Parathyroid adenoma (tissue), 2 donors: ENCODE data around the gene PRMT7.

ENCODE experiments used
- H2AFZ ChIP-seq: fragments of 300-600 bp; sonication (generic); one replicate; pipeline ENCODE4 v1.7.0; 2017; ENCODE audit warnings: antibody characterized with exemption, mild to moderate bottlenecking
- H3K27ac ChIP-seq: fragments of 300-600 bp; sonication (generic); one replicate; pipeline ENCODE4 v1.7.0; 2017
- H3K27me3 ChIP-seq: fragments of 300-600 bp; sonication (generic); one replicate; pipeline ENCODE4 v1.7.0; 2017; ENCODE audit warnings: low read length; ENCODE audit not compliant: control insufficient read depth, insufficient read depth
- H3K36me3 ChIP-seq: fragments of 300-600 bp; sonication (generic); one replicate; pipeline ENCODE4 v1.7.0; 2017; ENCODE audit warnings: low read length; ENCODE audit not compliant: control insufficient read depth, insufficient read depth
- H3K4me1 ChIP-seq: fragments of 300-600 bp; sonication (generic); one replicate; pipeline ENCODE4 v1.7.0; 2017; ENCODE audit warnings: control low read depth
- H3K4me2 ChIP-seq: fragments of 300-600 bp; sonication (generic); one replicate; pipeline ENCODE4 v1.7.0; 2017; ENCODE audit warnings: low read length
- H3K4me3 ChIP-seq: fragments of 300-600 bp; sonication (generic); one replicate; pipeline ENCODE4 v1.7.0; 2017; ENCODE audit warnings: low read depth, low read length
- H3K79me2 ChIP-seq: fragments of 300-600 bp; sonication (generic); one replicate; pipeline ENCODE4 v1.7.0; 2017; ENCODE audit warnings: control low read depth
- H3K9ac ChIP-seq: fragments of 300-600 bp; sonication (generic); one replicate; pipeline ENCODE4 v1.7.0; 2017; ENCODE audit warnings: mild to moderate bottlenecking
- H3K9me3 ChIP-seq: fragments of 300-600 bp; sonication (generic); one replicate; pipeline ENCODE4 v1.7.0; 2017; ENCODE audit warnings: low read length; ENCODE audit not compliant: control insufficient read depth
- CTCF ChIP-seq: fragments of 300-600 bp; sonication (generic); IDR thresholded peaks from one replicate; pipeline ENCODE4 v1.7.0; 2017; ENCODE audit warnings: antibody characterized with exemption, mild to moderate bottlenecking
- donor health status: primary hyperparathyroidism.

PRMT7 gene

GRCh38 chr16:68299571-68300453 is 11.0 kb upstream of the PRMT7 start:
- Histone ChIP-seq H3K4me3 (no peak overlapping the region), H3K36me3 (no peaks in the 10 kb centered on the region), H2AFZ (no peak overlapping the region), H3K27me3 (no peaks in the 10 kb centered on the region), H3K4me2 (no peak overlapping the region), H3K79me2 (no peaks in the 10 kb centered on the region), H3K4me1 (peaks cover 3% of the 10 kb centered on the region), H3K9me3 (no peaks in the 10 kb centered on the region), H3K9ac (no peak overlapping the region), H3K27ac (no peak overlapping the region)
- no peak for TF ChIP-seq CTCF

DNA sequence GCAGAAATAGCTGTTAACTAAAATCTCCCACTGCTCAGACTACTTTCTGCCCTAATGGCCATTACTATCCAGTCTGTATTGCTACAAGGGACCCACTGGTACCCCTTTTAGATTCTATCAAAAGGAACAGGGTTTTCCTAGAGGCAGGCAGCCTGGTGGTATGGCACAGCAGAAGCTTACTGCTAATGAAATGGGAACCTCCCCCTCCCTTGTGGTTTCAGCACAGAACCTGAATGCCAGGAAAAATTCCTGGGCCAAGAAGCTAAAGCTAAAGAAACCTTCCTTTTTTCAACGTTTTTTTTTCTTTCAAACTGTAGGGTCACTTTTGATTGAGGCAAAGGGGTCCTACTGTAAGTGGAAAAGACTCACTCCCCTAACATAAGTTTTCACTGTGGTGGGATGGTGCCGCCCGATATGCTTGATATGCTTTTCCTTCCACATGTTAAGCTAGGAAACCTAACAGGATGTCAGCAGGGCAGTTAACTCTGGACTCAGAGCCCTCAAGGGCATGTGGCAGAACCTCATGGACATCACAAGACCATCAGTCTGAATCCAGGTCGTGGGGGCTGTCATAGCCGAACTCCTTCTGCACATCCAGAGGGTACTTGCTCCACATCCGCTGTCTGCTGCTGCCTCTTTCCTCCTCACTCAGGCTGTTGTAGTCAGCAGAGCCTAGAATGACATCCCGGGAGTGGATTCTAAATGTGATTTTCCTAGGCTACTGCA is 9.9 kb upstream of the PRMT7 start:
- Histone ChIP-seq H3K9ac (no peak overlapping the region), H3K79me2 (no peaks in the 10 kb centered on the region), H2AFZ (no peak overlapping the region), H3K9me3 (no peaks in the 10 kb centered on the region), H3K27ac (no peak overlapping the region), H3K36me3 (no peaks in the 10 kb centered on the region), H3K4me3 (no peak overlapping the region), H3K27me3 (no peaks in the 10 kb centered on the region), H3K4me2 (no peak overlapping the region), H3K4me1 (peaks cover 3% of the 10 kb centered on the region)
- TF ChIP-seq CTCF = no peak

DNA sequence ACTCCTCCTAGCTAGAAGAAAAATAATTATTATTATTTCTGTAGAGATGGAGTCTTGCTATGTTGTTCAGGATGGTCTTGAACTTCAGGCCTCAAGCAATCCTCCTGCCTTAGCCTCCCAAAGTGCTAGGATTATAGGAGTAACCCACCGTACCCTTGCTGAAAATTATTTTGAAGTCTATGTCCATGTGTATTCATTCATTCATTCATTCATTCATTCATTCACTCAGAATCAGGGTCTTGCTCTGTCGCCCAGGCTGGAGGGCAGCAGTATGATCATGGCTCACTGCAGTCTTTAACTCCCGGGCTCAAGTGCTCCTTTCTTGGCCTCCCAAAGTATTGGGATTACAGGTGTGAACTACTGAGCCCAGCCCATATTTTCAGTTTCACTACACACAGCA is 4.2 kb upstream of the PRMT7 start:
- Histone ChIP-seq H3K27me3 (no peaks in the 10 kb centered on the region), H3K79me2 (peaks cover 11% of the 10 kb centered on the region), H3K9ac (no peak overlapping the region), H2AFZ (no peak overlapping the region), H3K9me3 (no peaks in the 10 kb centered on the region), H3K36me3 (no peaks in the 10 kb centered on the region), H3K4me1 (peaks cover 9% of the 10 kb centered on the region), H3K27ac (no peak overlapping the region), H3K4me2 (no peak overlapping the region), H3K4me3 (no peak overlapping the region)
- TF ChIP-seq CTCF = no peak

DNA sequence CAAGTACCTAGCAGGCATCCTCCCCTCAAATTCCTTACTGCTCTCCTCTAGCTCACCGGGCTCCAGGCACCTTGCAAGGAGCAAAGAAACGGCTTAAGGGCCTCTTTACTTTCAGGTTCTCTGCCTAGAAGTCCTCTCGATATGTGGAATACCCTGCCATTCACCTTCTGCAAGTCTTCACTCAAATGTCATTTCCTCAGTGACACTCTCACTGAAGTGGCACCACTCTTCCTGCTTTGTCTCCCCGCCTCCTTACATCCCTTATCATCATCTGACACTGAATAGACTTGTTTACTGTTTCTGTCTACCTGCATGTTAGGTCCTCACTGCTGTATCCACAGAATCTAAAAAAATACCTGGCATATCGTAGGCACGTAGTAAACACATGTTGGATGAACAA is 1.0 kb upstream of the PRMT7 start:
- peak overlapping the region; percentile 93 for H2AFZ ChIP-seq
- H3K4me2 ChIP-seq = peak overlapping the region; percentile 94
- no peak overlapping the region for H3K27ac ChIP-seq
- no peaks in the 10 kb centered on the region for H3K9me3 ChIP-seq
- no peaks in the 10 kb centered on the region for H3K27me3 ChIP-seq
- no peaks in the 10 kb centered on the region for H3K36me3 ChIP-seq
- no peak overlapping the region for H3K9ac ChIP-seq
- peaks cover 11% of the 10 kb centered on the region for H3K79me2 ChIP-seq
- H3K4me3 ChIP-seq = peak overlapping the region; percentile 85
- TF ChIP-seq CTCF = no peak
- peaks cover 9% of the 10 kb centered on the region for H3K4me1 ChIP-seq
